Activated T-helper 1 cell treated with anti-CD3 and anti-CD28 coated beads, Interleukin-12 subunit alpha, Interleukin-12 subunit beta, Interleukin-2, Interleukin-4 antibody, amounts not matched to agents 30 ng/mL and 10 ng/mL and 1 ng/mL, durations not matched to agents 14 hours and 24 hours and 36 hours (primary cell): ENCODE measurements around the gene TOP2B. TPM values are rescaled to one million over a fixed set of nuclear protein-coding genes. Genes with fewer than 3 reads are reported as not detected.

Experiments
- DNase-seq: peaks from one replicate; pipeline ENCODE4 v3.0.0; 2021; ENCODE audit warnings: low spot score
- H3K27ac Mint-ChIP-seq: one replicate; pipeline ENCODE4 v1.8.0; 2021; ENCODE audit warnings: mild to moderate bottlenecking, mixed read lengths
- H3K27me3 Mint-ChIP-seq: one replicate; pipeline ENCODE4 v1.8.0; 2022; ENCODE audit warnings: mild to moderate bottlenecking, moderate library complexity, mixed read lengths; ENCODE audit not compliant: insufficient read depth
- H3K36me3 Mint-ChIP-seq: one replicate; pipeline ENCODE4 v1.8.0; 2021; ENCODE audit warnings: low read depth, mixed read lengths
- H3K4me1 Mint-ChIP-seq: one replicate; pipeline ENCODE4 v1.8.0; 2021; ENCODE audit warnings: low read depth, mixed read lengths
- H3K4me3 Mint-ChIP-seq: one replicate; pipeline ENCODE4 v1.8.0; 2021; ENCODE audit warnings: mild to moderate bottlenecking, moderate library complexity, mixed read lengths
- H3K9me3 Mint-ChIP-seq: one replicate; pipeline ENCODE4 v1.8.0; 2021; ENCODE audit warnings: mixed read lengths
- intact Hi-C: fragments of 100-400 bp; cut with micrococcal nuclease; formaldehyde crosslinking; loops from one replicate; pipeline ENCODE4 v1.15.1; 2024
- total RNA-seq: library from RNA; stranded (reverse); gene quantifications from 2 replicates; pipeline ENCODE4 v1.2.3, GENCODE V29; 2022

TOP2B gene
- total RNA-seq, 1 donor from 2014 or later: 133 TPM

GRCh38 chr3:25593001-25593400 is 71.7 kb downstream of the TOP2B start:
- Mint-ChIP-seq H3K36me3 (peaks cover 8% of the 10 kb centered on the region), H3K4me1 (no peaks in the 10 kb centered on the region), H3K9me3 (no peaks in the 10 kb centered on the region), H3K4me3 (no peak overlapping the region), H3K27ac (no peak overlapping the region), H3K27me3 (no peaks in the 10 kb centered on the region)
- intact Hi-C loops: loop anchor here (5.0 to 10.0 kb wide), 2 partner anchors 148 to 911 kb away; no protein-coding TSS in a partner anchor
- DNase-seq: no peak

DNA sequence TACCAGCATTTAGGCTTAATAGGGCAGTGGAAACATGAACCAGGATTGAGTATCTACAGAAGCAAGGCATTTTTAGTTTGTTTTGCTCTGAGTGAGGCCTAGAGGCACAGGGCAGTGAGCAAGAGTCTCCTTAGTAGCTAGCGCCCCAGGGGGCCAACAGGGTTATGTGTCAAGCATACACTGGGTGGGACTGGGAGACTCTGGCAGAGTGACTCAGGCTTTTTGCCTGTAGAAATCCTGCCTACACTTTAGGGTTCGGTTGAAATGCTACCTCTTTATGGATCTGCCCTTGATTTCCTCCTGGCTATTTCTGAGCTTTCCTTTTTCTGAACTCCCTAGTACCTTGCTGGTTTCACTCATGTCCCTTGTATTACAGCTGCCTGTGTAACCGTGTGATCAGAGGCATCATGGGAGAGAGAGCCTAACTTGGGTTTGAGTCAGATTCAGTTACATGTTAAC is 72.2 kb downstream of the TOP2B start:
- Mint-ChIP-seq H3K9me3 (no peaks in the 10 kb centered on the region), H3K27ac (no peak overlapping the region)

DNA sequence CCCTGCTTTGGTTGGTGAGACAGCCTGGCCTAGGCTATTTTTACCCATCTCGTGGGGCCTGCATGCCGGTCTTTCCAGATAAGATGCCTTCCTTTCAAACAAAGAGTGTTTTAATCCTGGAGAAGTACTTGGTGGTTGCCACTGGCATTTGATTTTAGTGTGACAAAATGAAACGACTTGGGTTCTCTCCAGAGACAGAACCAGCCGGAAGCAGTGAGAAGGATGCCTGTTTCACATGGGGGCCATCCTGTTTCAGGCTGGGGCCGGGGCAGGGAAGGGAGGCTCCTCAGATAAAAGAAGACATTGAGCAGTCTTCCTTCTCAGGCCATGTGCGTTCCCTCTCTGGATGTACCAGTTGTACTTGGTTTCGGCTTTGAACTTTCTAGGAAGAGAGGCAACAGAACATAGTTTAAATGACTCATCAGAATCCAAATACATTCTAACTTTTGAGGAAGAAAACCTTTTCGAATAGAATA is 74.9 kb downstream of the TOP2B start:
- Mint-ChIP-seq H3K4me3 (no peak overlapping the region), H3K36me3 (peaks cover 2% of the 10 kb centered on the region), H3K9me3 (no peaks in the 10 kb centered on the region), H3K4me1 (no peaks in the 10 kb centered on the region), H3K27ac (no peak overlapping the region), H3K27me3 (no peaks in the 10 kb centered on the region)
- no peak for DNase-seq
- intact Hi-C loops: loop anchor here (5.0 to 10.0 kb wide), 2 partner anchors 145 to 908 kb away; no protein-coding TSS in a partner anchor

More for the DNA sequence above, 72.2 kb downstream of the TOP2B start:
- no peaks in the 10 kb centered on the region for H3K4me1 Mint-ChIP-seq
- peaks cover 7% of the 10 kb centered on the region for H3K36me3 Mint-ChIP-seq
- no peaks in the 10 kb centered on the region for H3K27me3 Mint-ChIP-seq
- H3K4me3 Mint-ChIP-seq: no peak overlapping the region
- no peak for DNase-seq
- intact Hi-C loops: loop anchor here (5.0 to 10.0 kb wide), 2 partner anchors 148 to 910 kb away; no protein-coding TSS in a partner anchor

GRCh38 chr3:25589104-25589782 is 75.5 kb downstream of the TOP2B start:
- no peaks in the 10 kb centered on the region for H3K9me3 Mint-ChIP-seq
- DNase-seq: no peak
- no peaks in the 10 kb centered on the region for H3K27me3 Mint-ChIP-seq
- H3K4me1 Mint-ChIP-seq: no peaks in the 10 kb centered on the region
- no peak overlapping the region for H3K27ac Mint-ChIP-seq
- H3K36me3 Mint-ChIP-seq: peaks cover 2% of the 10 kb centered on the region
- no peak overlapping the region for H3K4me3 Mint-ChIP-seq
- intact Hi-C loops: no loop called here

- H3K4me3 Mint-ChIP-seq: no peak overlapping the region
- no peak for DNase-seq
- no peak overlapping the region for H3K27ac Mint-ChIP-seq
- no peaks in the 10 kb centered on the region for H3K9me3 Mint-ChIP-seq
- intact Hi-C loops: no loop called here
- H3K36me3 Mint-ChIP-seq: no peaks in the 10 kb centered on the region
- no peaks in the 10 kb centered on the region for H3K4me1 Mint-ChIP-seq
- no peaks in the 10 kb centered on the region for H3K27me3 Mint-ChIP-seq
These were observed 76.1 kb downstream of the TOP2B start for GRCh38 chr3:25588441-25589103.

DNA sequence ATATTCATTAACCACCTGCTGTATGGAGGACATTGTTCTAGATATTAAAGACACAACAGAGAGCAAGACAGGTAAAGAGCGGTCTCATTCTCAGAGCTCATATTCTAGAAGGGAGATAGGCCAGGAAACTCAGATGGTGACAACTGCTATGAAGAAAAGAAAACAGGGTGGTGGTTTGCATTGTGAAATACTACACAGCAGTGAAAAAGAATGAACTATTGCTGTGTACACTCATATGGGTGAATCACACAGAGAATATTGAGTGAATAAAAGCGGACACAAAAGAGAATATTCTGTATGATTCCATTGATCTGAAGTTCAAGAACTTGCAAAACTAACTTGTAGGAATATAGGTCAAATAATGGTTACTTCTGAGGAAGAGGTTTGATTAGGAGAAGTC is 76.7 kb downstream of the TOP2B start:
- Mint-ChIP-seq H3K4me1 (no peaks in the 10 kb centered on the region), H3K9me3 (no peaks in the 10 kb centered on the region), H3K4me3 (no peak overlapping the region), H3K27ac (no peak overlapping the region), H3K27me3 (no peaks in the 10 kb centered on the region), H3K36me3 (no peaks in the 10 kb centered on the region)
- intact Hi-C loops: no loop called here
- no peak for DNase-seq

GRCh38 chr3:25587526-25587925 is 77.2 kb downstream of the TOP2B start:
- Mint-ChIP-seq H3K9me3 (no peaks in the 10 kb centered on the region), H3K4me3 (no peak overlapping the region), H3K4me1 (no peaks in the 10 kb centered on the region), H3K27me3 (no peaks in the 10 kb centered on the region), H3K36me3 (no peaks in the 10 kb centered on the region), H3K27ac (no peak overlapping the region)
- no peak for DNase-seq
- intact Hi-C loops: no loop called here

- no peaks in the 10 kb centered on the region for H3K9me3 Mint-ChIP-seq
- no peaks in the 10 kb centered on the region for H3K4me1 Mint-ChIP-seq
- H3K36me3 Mint-ChIP-seq: no peaks in the 10 kb centered on the region
- H3K4me3 Mint-ChIP-seq: no peak overlapping the region
- no peak overlapping the region for H3K27ac Mint-ChIP-seq
- H3K27me3 Mint-ChIP-seq: no peaks in the 10 kb centered on the region
- DNase-seq: no peak
- intact Hi-C loops: no loop called here
These were observed 77.6 kb downstream of the TOP2B start for GRCh38 chr3:25587094-25587493.

DNA sequence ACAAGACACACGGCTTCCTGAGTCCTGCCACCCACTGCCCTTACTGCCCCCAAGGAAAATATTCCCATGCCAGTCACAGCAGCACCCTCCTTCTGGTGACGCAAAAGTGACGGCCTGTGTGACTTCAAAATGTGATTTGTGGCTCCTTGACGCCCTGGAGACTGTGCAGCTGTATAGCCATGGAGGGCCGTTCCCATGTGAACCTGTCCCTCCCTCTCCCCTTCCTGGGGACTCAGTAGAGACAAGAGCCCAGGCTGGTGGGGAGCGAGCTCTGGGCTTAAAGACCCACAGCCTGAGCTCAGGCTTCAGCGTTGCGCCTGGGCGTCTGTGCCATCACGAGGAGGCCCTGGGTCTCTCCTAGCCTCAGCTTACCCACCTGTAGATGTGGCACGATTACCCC is 78.2 kb downstream of the TOP2B start:
- no peak for DNase-seq
- intact Hi-C loops: no loop called here
- Mint-ChIP-seq H3K9me3 (no peaks in the 10 kb centered on the region), H3K27me3 (no peaks in the 10 kb centered on the region), H3K4me3 (no peak overlapping the region), H3K27ac (no peak overlapping the region), H3K4me1 (no peaks in the 10 kb centered on the region), H3K36me3 (no peaks in the 10 kb centered on the region)

GRCh38 chr3:25586167-25586505 is 78.6 kb downstream of the TOP2B start:
- intact Hi-C loops: no loop called here
- DNase-seq: no peak
- Mint-ChIP-seq H3K4me1 (no peaks in the 10 kb centered on the region), H3K9me3 (no peaks in the 10 kb centered on the region), H3K4me3 (no peak overlapping the region), H3K27me3 (no peaks in the 10 kb centered on the region), H3K27ac (no peak overlapping the region), H3K36me3 (no peaks in the 10 kb centered on the region)

GRCh38 chr3:25585361-25586166 is 79.1 kb downstream of the TOP2B start:
- H3K4me3 Mint-ChIP-seq: no peak overlapping the region
- H3K4me1 Mint-ChIP-seq: no peaks in the 10 kb centered on the region
- intact Hi-C loops: no loop called here
- no peaks in the 10 kb centered on the region for H3K9me3 Mint-ChIP-seq
- H3K36me3 Mint-ChIP-seq: no peaks in the 10 kb centered on the region
- H3K27me3 Mint-ChIP-seq: no peaks in the 10 kb centered on the region
- no peak for DNase-seq
- no peak overlapping the region for H3K27ac Mint-ChIP-seq

- no peak for DNase-seq
- Mint-ChIP-seq H3K27me3 (peaks cover 2% of the 10 kb centered on the region), H3K9me3 (no peaks in the 10 kb centered on the region), H3K4me1 (no peaks in the 10 kb centered on the region), H3K36me3 (no peaks in the 10 kb centered on the region), H3K27ac (no peak overlapping the region), H3K4me3 (no peak overlapping the region)
- intact Hi-C loops: no loop called here
These were observed 80.5 kb downstream of the TOP2B start for GRCh38 chr3:25584011-25584789.
